Large intestine (tissue), 3 donors: Measurements from ENCODE around the gene HOMER2. TPM values are rescaled to one million over a fixed set of nuclear protein-coding genes. Genes with fewer than 3 reads are reported as not detected.

ENCODE experiments used
- DNase-seq, 2 donors: peaks; one replicate each; pipeline versions ENCODE4 v3.0.0 to v3.0.0-alpha.2; 2013
- H3K27ac ChIP-seq: one replicate; pipeline ENCODE4 v1.5.1; 2013; ENCODE audit warnings: low read length
- H3K27me3 ChIP-seq: 2 replicates; pipeline ENCODE4 v1.6.1; 2013; ENCODE audit warnings: low read length; ENCODE audit not compliant: control insufficient read depth, insufficient read depth
- H3K36me3 ChIP-seq: 2 replicates; pipeline ENCODE4 v1.6.1; 2013; ENCODE audit warnings: low read length; ENCODE audit not compliant: control insufficient read depth, insufficient read depth
- H3K4me1 ChIP-seq: one replicate; pipeline ENCODE4 v1.6.1; 2013; ENCODE audit warnings: low read length; ENCODE audit not compliant: control insufficient read depth, insufficient read depth
- H3K4me3 ChIP-seq: one replicate; pipeline ENCODE4 v1.5.1; 2013; ENCODE audit warnings: low read length
- H3K9me3 ChIP-seq: one replicate; pipeline ENCODE4 v1.6.1; 2013; ENCODE audit warnings: mild to moderate bottlenecking, low read depth, low read length, moderate library complexity; ENCODE audit not compliant: control insufficient read depth
- WGBS: methylation state at CpG from one replicate; pipeline ENCODE4 v1.1.5; 2013; ENCODE audit warnings: low lambda C conversion rate; ENCODE audit not compliant: insufficient coverage; 5-methylcytosine and 5-hydroxymethylcytosine counted together
- polyA plus RNA-seq: library from polyadenylated mRNA; unstranded; fragments of 120-200 nt; gene quantifications from one replicate; pipeline ENCODE4 v1.2.1, GENCODE V29; 2013

Gene HOMER2
- polyA plus RNA-seq, 1 donor = 7.1 TPM

GRCh38 chr15:82840166-82840565, 112.4 kb downstream of the HOMER2 start:
- H3K9me3 ChIP-seq = peaks cover 4% of the 10 kb centered on the region
- H3K36me3 ChIP-seq = peaks cover 26% of the 10 kb centered on the region
- DNase-seq = no peak
- WGBS = 92% methylated on average over 1 of the region's 4 CpGs
- no peak overlapping the region for H3K4me3 ChIP-seq
- H3K4me1 ChIP-seq = no peaks in the 10 kb centered on the region
- H3K27ac ChIP-seq = no peak overlapping the region
- no peaks in the 10 kb centered on the region for H3K27me3 ChIP-seq

DNA sequence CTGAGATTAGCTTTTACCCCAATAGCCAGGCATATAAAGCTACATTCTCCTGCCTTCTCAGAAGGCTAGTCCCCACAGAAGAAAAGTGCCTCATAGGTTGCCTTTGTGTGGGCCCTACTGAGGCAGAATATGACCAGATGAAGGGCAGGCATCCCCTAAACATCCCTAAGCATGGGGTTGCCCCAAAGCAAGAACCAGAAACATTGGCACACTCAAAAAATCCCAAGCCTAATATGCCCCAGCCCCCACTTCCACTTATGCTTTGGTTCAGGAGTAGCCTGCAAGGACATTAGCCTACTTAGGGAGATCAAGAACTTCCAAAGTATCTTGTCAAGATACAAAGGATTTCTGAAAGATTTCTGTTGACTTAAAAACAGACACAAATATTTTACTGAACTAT, 113.4 kb downstream of the HOMER2 start:
- Histone ChIP-seq H3K4me1 (no peaks in the 10 kb centered on the region), H3K36me3 (peaks cover 34% of the 10 kb centered on the region), H3K27me3 (no peaks in the 10 kb centered on the region), H3K27ac (no peak overlapping the region), H3K4me3 (no peak overlapping the region), H3K9me3 (peaks cover 4% of the 10 kb centered on the region)
- no peak for DNase-seq

- no CpG with 5 or more reads among the region's 14 CpGs for WGBS
- Histone ChIP-seq H3K9me3 (peaks cover 4% of the 10 kb centered on the region), H3K4me1 (no peaks in the 10 kb centered on the region), H3K4me3 (no peak overlapping the region), H3K36me3 (peaks cover 38% of the 10 kb centered on the region), H3K27ac (no peak overlapping the region), H3K27me3 (no peaks in the 10 kb centered on the region)
- no peak for DNase-seq
Measured at GRCh38 chr15:82838096-82838735, 114.3 kb downstream of the HOMER2 start.

- DNase-seq = no peak
- peaks cover 66% of the 10 kb centered on the region for H3K36me3 ChIP-seq
- no peak overlapping the region for H3K4me3 ChIP-seq
- no CpG with 5 or more reads among the region's 7 CpGs for WGBS
- no peak overlapping the region for H3K27ac ChIP-seq
- no peaks in the 10 kb centered on the region for H3K27me3 ChIP-seq
- no peaks in the 10 kb centered on the region for H3K4me1 ChIP-seq
- H3K9me3 ChIP-seq = peaks cover 3% of the 10 kb centered on the region
Measured at GRCh38 chr15:82835391-82835917, 117.1 kb downstream of the HOMER2 start.

DNA sequence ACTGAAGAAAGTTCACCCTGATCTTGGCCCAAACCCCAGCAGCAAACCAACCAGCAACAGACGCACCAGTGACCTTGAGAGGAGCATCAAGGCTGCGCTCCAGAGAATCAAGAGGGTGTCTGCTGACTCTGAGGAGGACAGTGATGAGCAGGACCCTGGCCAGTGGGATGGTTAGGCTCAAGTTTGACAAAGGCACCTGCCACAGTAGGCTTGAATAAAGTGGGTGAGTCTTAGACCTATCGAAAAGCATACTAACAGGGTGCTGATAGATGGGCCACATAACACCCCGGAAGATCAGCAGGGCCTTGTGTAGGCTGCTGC, 119.2 kb downstream of the HOMER2 start:
- Histone ChIP-seq H3K4me1 (no peaks in the 10 kb centered on the region), H3K9me3 (no peaks in the 10 kb centered on the region), H3K4me3 (no peak overlapping the region), H3K27me3 (no peaks in the 10 kb centered on the region), H3K27ac (no peak overlapping the region), H3K36me3 (peaks cover 80% of the 10 kb centered on the region)
- DNase-seq = no peak
- no CpG with 5 or more reads among the region's 4 CpGs for WGBS

DNA sequence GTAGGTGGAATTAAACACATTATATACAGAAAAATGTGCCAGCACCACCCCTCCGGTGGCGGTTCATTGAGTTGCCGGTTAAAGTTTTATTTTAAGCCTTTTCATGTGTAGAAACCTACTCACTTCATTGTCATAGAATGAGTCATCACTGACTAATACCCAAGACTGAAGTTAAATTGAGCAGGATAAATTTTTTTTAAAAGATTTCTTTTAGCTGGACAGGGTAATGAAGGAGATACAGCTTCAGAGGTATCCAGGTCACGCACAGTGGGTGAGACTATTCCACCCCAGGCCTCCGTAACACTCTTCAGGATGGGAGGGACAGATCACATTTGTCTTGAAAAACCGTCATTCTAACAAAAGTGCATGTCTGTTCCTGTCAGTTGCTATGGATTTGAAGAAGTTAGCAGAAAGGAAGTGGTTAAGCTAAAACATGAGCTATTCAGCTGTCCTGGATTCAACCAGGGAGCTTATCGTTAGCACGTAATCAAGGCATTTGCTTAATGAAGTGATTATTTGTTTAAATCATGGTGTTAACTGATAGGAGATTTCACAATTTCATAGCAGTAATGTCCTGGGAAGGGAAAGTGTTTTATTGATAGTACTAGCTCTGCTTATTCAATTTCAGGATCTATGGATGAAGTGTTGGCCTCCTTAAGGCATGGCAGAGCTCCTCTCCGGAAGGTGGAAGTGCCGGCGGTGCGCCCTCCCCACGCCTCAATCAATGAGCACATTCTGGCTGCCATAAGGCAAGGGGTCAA, 119.7 kb downstream of the HOMER2 start:
- peaks cover 85% of the 10 kb centered on the region for H3K36me3 ChIP-seq
- no peak overlapping the region for H3K27ac ChIP-seq
- H3K4me3 ChIP-seq = no peak overlapping the region
- no peaks in the 10 kb centered on the region for H3K4me1 ChIP-seq
- 85% methylated on average over 3 of the region's 13 CpGs for WGBS
- H3K9me3 ChIP-seq = no peaks in the 10 kb centered on the region
- no peaks in the 10 kb centered on the region for H3K27me3 ChIP-seq
- no peak for DNase-seq

GRCh38 chr15:82831894-82832600, 120.5 kb downstream of the HOMER2 start:
- H3K4me1 ChIP-seq = no peaks in the 10 kb centered on the region
- no CpG with 5 or more reads among the region's 5 CpGs for WGBS
- peaks cover 82% of the 10 kb centered on the region for H3K36me3 ChIP-seq
- no peak overlapping the region for H3K27ac ChIP-seq
- no peak overlapping the region for H3K4me3 ChIP-seq
- H3K9me3 ChIP-seq = no peaks in the 10 kb centered on the region
- H3K27me3 ChIP-seq = no peaks in the 10 kb centered on the region
- no peak for DNase-seq

GRCh38 chr15:82830427-82831173, 121.9 kb downstream of the HOMER2 start:
- Histone ChIP-seq H3K4me3 (no peak overlapping the region), H3K27me3 (no peaks in the 10 kb centered on the region), H3K36me3 (peaks cover 79% of the 10 kb centered on the region), H3K4me1 (no peaks in the 10 kb centered on the region), H3K9me3 (no peaks in the 10 kb centered on the region), H3K27ac (no peak overlapping the region)
- DNase-seq = no peak
- WGBS = 90% methylated on average over 6 of the region's 18 CpGs

GRCh38 chr15:82829234-82829633, 123.3 kb downstream of the HOMER2 start:
- H3K27me3 ChIP-seq = no peaks in the 10 kb centered on the region
- H3K9me3 ChIP-seq = no peaks in the 10 kb centered on the region
- H3K36me3 ChIP-seq = peaks cover 77% of the 10 kb centered on the region
- no peak overlapping the region for H3K27ac ChIP-seq
- DNase-seq = no peak
- H3K4me1 ChIP-seq = no peaks in the 10 kb centered on the region
- no peak overlapping the region for H3K4me3 ChIP-seq
- no CpG with 5 or more reads among the region's 4 CpGs for WGBS

- H3K27ac ChIP-seq = no peak overlapping the region
- H3K9me3 ChIP-seq = no peaks in the 10 kb centered on the region
- peaks cover 76% of the 10 kb centered on the region for H3K36me3 ChIP-seq
Measured at GRCh38 chr15:82828075-82828474, 124.4 kb downstream of the HOMER2 start.

More at GRCh38 chr15:82828075-82828474, 124.4 kb downstream of the HOMER2 start:
- no peaks in the 10 kb centered on the region for H3K27me3 ChIP-seq
- no peak for DNase-seq
- H3K4me1 ChIP-seq = no peaks in the 10 kb centered on the region
- no CpG with 5 or more reads among the region's 1 CpG for WGBS
- H3K4me3 ChIP-seq = no peak overlapping the region
